ENCODE measurements around the gene DOCK1. TPM values are rescaled to one million over a fixed set of nuclear protein-coding genes. Genes with fewer than 3 reads are reported as not detected.

DOCK1 gene
- total RNA-seq, 6 experiments from 2014 or later = 50.6 to 59.9 (median 54.7) TPM

- H3K36me3 Mint-ChIP-seq (ENCODE audit: low read depth) = peaks cover 36% of the 10 kb centered on the region
- H3K4me3 Mint-ChIP-seq = no peak overlapping the region
- no peaks in the 10 kb centered on the region for H3K9me3 Mint-ChIP-seq
- TF ChIP-seq, protein P1, sequence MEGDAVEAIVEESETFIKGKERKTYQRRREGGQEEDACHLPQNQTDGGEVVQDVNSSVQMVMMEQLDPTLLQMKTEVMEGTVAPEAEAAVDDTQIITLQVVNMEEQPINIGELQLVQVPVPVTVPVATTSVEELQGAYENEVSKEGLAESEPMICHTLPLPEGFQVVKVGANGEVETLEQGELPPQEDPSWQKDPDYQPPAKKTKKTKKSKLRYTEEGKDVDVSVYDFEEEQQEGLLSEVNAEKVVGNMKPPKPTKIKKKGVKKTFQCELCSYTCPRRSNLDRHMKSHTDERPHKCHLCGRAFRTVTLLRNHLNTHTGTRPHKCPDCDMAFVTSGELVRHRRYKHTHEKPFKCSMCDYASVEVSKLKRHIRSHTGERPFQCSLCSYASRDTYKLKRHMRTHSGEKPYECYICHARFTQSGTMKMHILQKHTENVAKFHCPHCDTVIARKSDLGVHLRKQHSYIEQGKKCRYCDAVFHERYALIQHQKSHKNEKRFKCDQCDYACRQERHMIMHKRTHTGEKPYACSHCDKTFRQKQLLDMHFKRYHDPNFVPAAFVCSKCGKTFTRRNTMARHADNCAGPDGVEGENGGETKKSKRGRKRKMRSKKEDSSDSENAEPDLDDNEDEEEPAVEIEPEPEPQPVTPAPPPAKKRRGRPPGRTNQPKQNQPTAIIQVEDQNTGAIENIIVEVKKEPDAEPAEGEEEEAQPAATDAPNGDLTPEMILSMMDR (IDR thresholded peaks at IDR 0.05) = no peak
- H3K27ac Mint-ChIP-seq = no peak overlapping the region
- no peaks in the 10 kb centered on the region for H3K4me1 Mint-ChIP-seq (ENCODE audit: low read depth)
- no peak for DNase-seq
- peaks cover 1% of the 10 kb centered on the region; the same call in 1 of the 2 replicates for H3K27me3 Mint-ChIP-seq (ENCODE audit: insufficient read depth)
These were observed 168.4 kb downstream of the DOCK1 start for GRCh38 chr10:127073666-127074065.

DNA sequence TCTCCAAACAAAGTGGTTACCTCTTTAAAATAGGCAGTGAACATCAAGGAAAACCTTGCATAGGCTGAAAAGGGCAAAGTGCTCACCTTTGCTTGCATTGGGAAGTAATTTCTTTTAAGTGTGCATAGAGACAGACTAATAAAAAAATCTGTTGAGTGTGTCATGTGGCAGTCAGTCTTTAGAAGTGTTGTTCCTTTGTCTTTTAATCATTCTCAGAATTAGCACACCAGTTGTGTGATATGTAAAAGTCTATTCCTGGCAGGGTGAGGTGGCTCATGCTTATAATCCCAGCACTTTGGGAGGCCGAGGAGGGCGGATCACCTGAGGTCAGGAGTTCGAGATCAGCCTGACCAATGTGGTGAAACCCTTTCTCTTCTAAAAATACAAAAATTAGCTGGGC, 174.2 kb downstream of the DOCK1 start:
- H3K36me3 Mint-ChIP-seq (ENCODE audit: low read depth) = peaks cover 22% of the 10 kb centered on the region
- no peaks in the 10 kb centered on the region for H3K27me3 Mint-ChIP-seq (ENCODE audit: insufficient read depth)
- no peaks in the 10 kb centered on the region for H3K9me3 Mint-ChIP-seq
- no peak for DNase-seq
- TF ChIP-seq, protein P1 (IDR thresholded peaks at IDR 0.05) = no peak
- no peak overlapping the region for H3K4me3 Mint-ChIP-seq
- no peak overlapping the region for H3K27ac Mint-ChIP-seq
- H3K4me1 Mint-ChIP-seq (ENCODE audit: low read depth) = no peaks in the 10 kb centered on the region

GRCh38 chr10:127080317-127080716, 175.1 kb downstream of the DOCK1 start:
- H3K27ac Mint-ChIP-seq = no peak overlapping the region
- no peaks in the 10 kb centered on the region for H3K9me3 Mint-ChIP-seq
- DNase-seq = no peak
- peaks cover 19% of the 10 kb centered on the region for H3K36me3 Mint-ChIP-seq (ENCODE audit: low read depth)
- no peaks in the 10 kb centered on the region for H3K4me1 Mint-ChIP-seq (ENCODE audit: low read depth)
- H3K27me3 Mint-ChIP-seq (ENCODE audit: insufficient read depth) = no peaks in the 10 kb centered on the region
- TF ChIP-seq, protein P1 (IDR thresholded peaks at IDR 0.05) = no peak
- no peak overlapping the region for H3K4me3 Mint-ChIP-seq

- Mint-ChIP-seq H3K36me3 (ENCODE audit: low read depth) (peaks cover 12% of the 10 kb centered on the region), H3K27me3 (ENCODE audit: insufficient read depth) (no peaks in the 10 kb centered on the region), H3K4me3 (no peak overlapping the region), H3K9me3 (no peaks in the 10 kb centered on the region), H3K27ac (no peak overlapping the region), H3K4me1 (ENCODE audit: low read depth) (no peaks in the 10 kb centered on the region)
- TF ChIP-seq, protein P1 (IDR thresholded peaks at IDR 0.05) = no peak
- no peak for DNase-seq
These were observed 176.7 kb downstream of the DOCK1 start for GRCh38 chr10:127081851-127082345.

DNA sequence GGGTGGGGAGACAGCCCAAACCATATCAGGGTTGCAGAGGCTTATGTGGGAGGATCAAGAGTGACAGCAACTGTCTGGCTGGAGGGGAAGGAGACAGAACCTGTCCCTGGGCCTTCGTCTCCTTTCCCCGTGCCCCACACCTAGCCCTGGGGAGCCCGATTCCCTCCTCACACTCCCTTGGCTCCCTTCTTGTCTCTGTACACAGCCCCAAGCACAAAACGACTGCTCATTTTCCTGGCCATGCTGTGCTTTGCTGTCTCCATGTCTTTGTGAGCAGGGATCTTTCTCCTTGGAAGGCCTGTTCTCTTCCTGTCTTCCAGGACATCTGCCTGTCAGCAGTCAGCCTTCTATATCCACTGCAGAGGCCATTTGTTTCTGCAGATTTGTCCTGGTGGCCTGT, 177.4 kb downstream of the DOCK1 start:
- Mint-ChIP-seq H3K27ac (no peak overlapping the region), H3K36me3 (ENCODE audit: low read depth) (peaks cover 12% of the 10 kb centered on the region), H3K9me3 (no peaks in the 10 kb centered on the region), H3K4me1 (ENCODE audit: low read depth) (no peaks in the 10 kb centered on the region), H3K4me3 (no peak overlapping the region), H3K27me3 (ENCODE audit: insufficient read depth) (no peaks in the 10 kb centered on the region)
- TF ChIP-seq, protein P1 (IDR thresholded peaks at IDR 0.05) = no peak
- no peak for DNase-seq

DNA sequence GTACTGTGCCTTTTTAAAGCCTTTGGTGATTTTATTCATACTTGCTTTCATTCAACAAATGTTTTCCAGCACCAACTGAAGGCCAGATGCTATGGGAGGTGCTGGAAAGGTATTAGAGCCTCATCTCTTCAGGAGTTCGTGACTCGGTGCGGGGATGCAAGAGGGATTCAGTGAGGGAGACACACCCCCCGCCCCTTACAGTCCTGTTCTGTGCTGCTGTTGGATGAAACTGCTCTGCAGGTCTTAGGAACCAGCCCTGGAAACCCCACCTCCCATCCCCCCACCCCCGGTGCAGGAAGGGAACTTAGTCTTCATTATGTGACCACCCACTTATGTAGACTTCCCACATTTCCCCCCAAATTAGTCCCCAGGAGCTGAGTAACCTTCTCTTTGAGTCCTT, 180.7 kb downstream of the DOCK1 start:
- Mint-ChIP-seq H3K4me3 (no peak overlapping the region), H3K4me1 (ENCODE audit: low read depth) (no peaks in the 10 kb centered on the region), H3K9me3 (no peaks in the 10 kb centered on the region), H3K27me3 (ENCODE audit: insufficient read depth) (no peaks in the 10 kb centered on the region; the same call in 1 of the 2 replicates), H3K36me3 (ENCODE audit: low read depth) (peaks cover 17% of the 10 kb centered on the region), H3K27ac (no peak overlapping the region)
- TF ChIP-seq, protein P1 (IDR thresholded peaks at IDR 0.05) = no peak
- no peak for DNase-seq

All from HFFc6 (cell line).